ENCODE results near the gene R3HDM2.
"Not testable (repeated sequence)": the region's sequence is repeated elsewhere in the genome, so short reads cannot be mapped to it uniquely, and the experiment has no call there.

The R3HDM2 gene

GRCh38 chr12:57296291-57296690 is 134.6 kb downstream of the R3HDM2 start:
- H2BK120ac ChIP-seq (ENCODE audit: low read depth, low read length): no peak overlapping the region

GRCh38 chr12:57282073-57282472 is 148.8 kb downstream of the R3HDM2 start:
- H3K27ac ChIP-seq (ENCODE audit: low read length, poor library complexity, severe bottlenecking); DNase-seq; H2BK15ac ChIP-seq (ENCODE audit: low read depth, poor library complexity, severe bottlenecking); H2AK5ac ChIP-seq (ENCODE audit: low read length, severe bottlenecking); H2BK5ac ChIP-seq (ENCODE audit: low read depth, low read length, poor library complexity, severe bottlenecking); H3K27me3 ChIP-seq (ENCODE audit: control insufficient read depth in 1 of 2, insufficient read depth in 1 of 2, low read length in 2 of 2); H2AFZ ChIP-seq (ENCODE audit: low read depth, low read length); H3K23ac ChIP-seq (ENCODE audit: low read length in 2 of 2); H3K14ac ChIP-seq (ENCODE audit: low read length in 2 of 2); H3K4me3 ChIP-seq (ENCODE audit: insufficient read depth in 1 of 2, low read depth in 1 of 2, low read length in 2 of 2); H3K9ac ChIP-seq (ENCODE audit: low read length); H3K18ac ChIP-seq (ENCODE audit: low read depth in 1 of 2, low read length in 2 of 2); H3K4me1 ChIP-seq (ENCODE audit: control insufficient read depth, insufficient read depth, low read depth, low read length); H4K91ac ChIP-seq (ENCODE audit: low read length); H2BK120ac ChIP-seq (ENCODE audit: low read depth, low read length); H4K8ac ChIP-seq (ENCODE audit: low read length); H3K4me2 ChIP-seq (ENCODE audit: low read length, poor library complexity, severe bottlenecking); H2BK12ac ChIP-seq (ENCODE audit: low read length in 2 of 2); H3K9me3 ChIP-seq (ENCODE audit: control insufficient read depth, low read length); H3K79me1 ChIP-seq (replicated peaks; ENCODE audit: low read length, poor library complexity, severe bottlenecking); H3K4ac ChIP-seq (ENCODE audit: low read depth in 1 of 2, low read length in 2 of 2): not testable (repeated sequence)
- WGBS: 98% methylated on average over 11 of the region's 12 CpGs
- H3K36me3 ChIP-seq (ENCODE audit: control insufficient read depth in 1 of 2, insufficient read depth in 2 of 2, low read depth in 1 of 2, low read length in 2 of 2): peaks cover 12 to 69% of the 10 kb centered on the region in 2 experiments

More at GRCh38 chr12:57296291-57296690, 134.6 kb downstream of the R3HDM2 start:
- peaks cover 2% of the 10 kb centered on the region for H3K79me1 ChIP-seq (replicated peaks; ENCODE audit: low read length, poor library complexity, severe bottlenecking)
- no peak overlapping the region for H2BK5ac ChIP-seq (ENCODE audit: low read depth, low read length, poor library complexity, severe bottlenecking)
- H2AFZ ChIP-seq (ENCODE audit: low read depth, low read length): no peak overlapping the region
- no peak overlapping the region for H2BK12ac ChIP-seq (ENCODE audit: low read length in 2 of 2)
- H4K8ac ChIP-seq (ENCODE audit: low read length): no peak overlapping the region
- no peak overlapping the region for H2BK15ac ChIP-seq (ENCODE audit: low read depth, poor library complexity, severe bottlenecking)
- H3K27ac ChIP-seq (ENCODE audit: low read length, poor library complexity, severe bottlenecking): no peak overlapping the region
- no peak overlapping the region for H4K91ac ChIP-seq (ENCODE audit: low read length)
- no peak overlapping the region for H2AK5ac ChIP-seq (ENCODE audit: low read length, severe bottlenecking)
- H3K4me1 ChIP-seq (ENCODE audit: control insufficient read depth, insufficient read depth, low read depth, low read length): no peaks in the 10 kb centered on the region
- no peak overlapping the region for H3K4ac ChIP-seq (ENCODE audit: low read depth in 1 of 2, low read length in 2 of 2)
- DNase-seq: no peak
- no peaks in the 10 kb centered on the region for H3K9me3 ChIP-seq (ENCODE audit: control insufficient read depth, low read length)
- no peak overlapping the region for H3K14ac ChIP-seq (ENCODE audit: low read length in 2 of 2)
- WGBS: 95% methylated on average over 2 of the region's 4 CpGs
- no peak overlapping the region for H3K4me2 ChIP-seq (ENCODE audit: low read length, poor library complexity, severe bottlenecking)
- H3K23ac ChIP-seq (ENCODE audit: low read length in 2 of 2): no peak overlapping the region
- peaks cover 4 to 90% of the 10 kb centered on the region in 2 experiments for H3K36me3 ChIP-seq (ENCODE audit: control insufficient read depth in 1 of 2, insufficient read depth in 2 of 2, low read depth in 1 of 2, low read length in 2 of 2)
- no peak overlapping the region for H3K4me3 ChIP-seq (ENCODE audit: insufficient read depth in 1 of 2, low read depth in 1 of 2, low read length in 2 of 2)
- no peaks in the 10 kb centered on the region for H3K27me3 ChIP-seq (ENCODE audit: control insufficient read depth in 1 of 2, insufficient read depth in 1 of 2, low read length in 2 of 2)
- no peak overlapping the region for H3K18ac ChIP-seq (ENCODE audit: low read depth in 1 of 2, low read length in 2 of 2)
- no peak overlapping the region for H3K9ac ChIP-seq (ENCODE audit: low read length)

DNA sequence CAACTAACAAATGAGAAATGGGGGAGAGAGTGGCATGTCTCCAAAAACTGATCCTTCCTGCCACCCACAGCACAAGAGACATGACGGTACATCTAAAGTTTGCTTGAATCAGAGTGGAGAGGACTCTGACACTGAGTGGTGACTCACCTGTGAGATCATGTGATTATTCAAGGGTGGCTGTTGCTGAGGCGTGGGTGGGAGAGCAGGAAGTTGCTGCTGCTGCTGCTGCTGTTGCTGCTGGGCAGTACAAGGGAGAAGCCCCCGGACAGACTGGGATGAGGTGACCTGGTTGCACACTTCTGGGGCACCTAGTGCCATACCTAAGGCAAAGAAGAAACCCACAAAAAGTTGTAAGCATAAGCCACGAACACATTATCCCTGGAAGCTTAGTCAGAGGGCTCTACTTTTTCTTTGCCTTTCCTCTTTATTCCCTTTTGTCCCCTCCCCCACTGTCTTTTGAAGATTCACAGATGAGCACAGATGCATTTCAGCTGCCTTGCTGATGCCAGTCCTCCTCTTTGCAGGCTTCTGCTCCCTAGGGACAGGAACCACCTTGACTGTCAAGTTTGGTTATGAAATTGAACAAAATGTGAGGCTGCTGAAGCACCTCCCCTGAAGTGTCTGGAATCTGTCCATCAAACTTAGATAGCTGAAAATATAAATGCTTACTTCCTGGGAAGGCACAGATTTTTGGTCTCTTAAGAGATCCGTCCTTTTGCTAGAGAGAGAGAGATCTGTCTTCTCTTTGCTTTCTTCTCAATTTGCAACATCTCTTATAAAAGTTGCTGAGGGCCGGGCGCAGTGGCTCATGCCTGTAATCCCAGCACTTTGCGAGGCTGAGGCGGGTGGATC is 150.4 kb downstream of the R3HDM2 start:
- Histone ChIP-seq H3K4ac (ENCODE audit: low read depth in 1 of 2, low read length in 2 of 2) (no peak overlapping the region), H2BK120ac (ENCODE audit: low read depth, low read length) (no peak overlapping the region)
- 48% methylated on average over 9 of the region's 9 CpGs for WGBS

GRCh38 chr12:57278465-57279381 is 152.1 kb downstream of the R3HDM2 start:
- H3K27me3 ChIP-seq (ENCODE audit: control insufficient read depth in 1 of 2, insufficient read depth in 1 of 2, low read length in 2 of 2): no peaks in the 10 kb centered on the region
- H3K9me3 ChIP-seq (ENCODE audit: control insufficient read depth, low read length): no peaks in the 10 kb centered on the region
- H3K4me2 ChIP-seq (ENCODE audit: low read length, poor library complexity, severe bottlenecking): no peak overlapping the region
- no peak overlapping the region for H3K4ac ChIP-seq (ENCODE audit: low read depth in 1 of 2, low read length in 2 of 2)
- H3K79me1 ChIP-seq (replicated peaks; ENCODE audit: low read length, poor library complexity, severe bottlenecking): no peaks in the 10 kb centered on the region
- H2BK15ac ChIP-seq (ENCODE audit: low read depth, poor library complexity, severe bottlenecking): no peak overlapping the region
- H3K14ac ChIP-seq (ENCODE audit: low read length in 2 of 2): no peak overlapping the region
- H2BK5ac ChIP-seq (ENCODE audit: low read depth, low read length, poor library complexity, severe bottlenecking): no peak overlapping the region
- no peak overlapping the region for H3K4me3 ChIP-seq (ENCODE audit: insufficient read depth in 1 of 2, low read depth in 1 of 2, low read length in 2 of 2)
- 94% methylated on average over 15 of the region's 15 CpGs for WGBS
- H3K4me1 ChIP-seq (ENCODE audit: control insufficient read depth, insufficient read depth, low read depth, low read length): peaks cover 4% of the 10 kb centered on the region
- peak overlapping the region; percentile 56 for H2AK5ac ChIP-seq (ENCODE audit: low read length, severe bottlenecking)
- H3K36me3 ChIP-seq (ENCODE audit: control insufficient read depth in 1 of 2, insufficient read depth in 2 of 2, low read depth in 1 of 2, low read length in 2 of 2): peaks cover 9 to 49% of the 10 kb centered on the region in 2 experiments
- H3K27ac ChIP-seq (ENCODE audit: low read length, poor library complexity, severe bottlenecking): peak overlapping the region; percentile 9
- H4K91ac ChIP-seq (ENCODE audit: low read length): no peak overlapping the region
- H2BK120ac ChIP-seq (ENCODE audit: low read depth, low read length): no peak overlapping the region
- H3K23ac ChIP-seq (ENCODE audit: low read length in 2 of 2): no peak overlapping the region
- no peak overlapping the region for H2BK12ac ChIP-seq (ENCODE audit: low read length in 2 of 2)
- no peak overlapping the region for H2AFZ ChIP-seq (ENCODE audit: low read depth, low read length)
- H3K18ac ChIP-seq (ENCODE audit: low read depth in 1 of 2, low read length in 2 of 2): no peak overlapping the region
- H4K8ac ChIP-seq (ENCODE audit: low read length): no peak overlapping the region
- no peak overlapping the region for H3K9ac ChIP-seq (ENCODE audit: low read length)
- DNase-seq: no peak

More for the DNA sequence above, 150.4 kb downstream of the R3HDM2 start:
- Histone ChIP-seq H2AFZ (ENCODE audit: low read depth, low read length) (peak overlapping the region; percentile 36), H4K91ac (ENCODE audit: low read length) (no peak overlapping the region), H3K36me3 (ENCODE audit: control insufficient read depth in 1 of 2, insufficient read depth in 2 of 2, low read depth in 1 of 2, low read length in 2 of 2) (peaks cover 12 to 59% of the 10 kb centered on the region in 2 experiments), H2BK5ac (ENCODE audit: low read depth, low read length, poor library complexity, severe bottlenecking) (peak overlapping the region; percentile 68), H3K23ac (ENCODE audit: low read length in 2 of 2) (no peak overlapping the region), H4K8ac (ENCODE audit: low read length) (no peak overlapping the region), H3K4me1 (ENCODE audit: control insufficient read depth, insufficient read depth, low read depth, low read length) (peaks cover 5% of the 10 kb centered on the region), H2BK15ac (ENCODE audit: low read depth, poor library complexity, severe bottlenecking) (no peak overlapping the region), H3K4me2 (ENCODE audit: low read length, poor library complexity, severe bottlenecking) (peak overlapping the region; percentile 62), H3K9ac (ENCODE audit: low read length) (peak overlapping the region; percentile 74), H2AK5ac (ENCODE audit: low read length, severe bottlenecking) (no peak overlapping the region), H3K27me3 (ENCODE audit: control insufficient read depth in 1 of 2, insufficient read depth in 1 of 2, low read length in 2 of 2) (no peaks in the 10 kb centered on the region), H3K18ac (ENCODE audit: low read depth in 1 of 2, low read length in 2 of 2) (peak overlapping the region in 1 of 2 experiments; percentile 28), H3K9me3 (ENCODE audit: control insufficient read depth, low read length) (no peaks in the 10 kb centered on the region), H3K14ac (ENCODE audit: low read length in 2 of 2) (no peak overlapping the region), H3K27ac (ENCODE audit: low read length, poor library complexity, severe bottlenecking) (peak overlapping the region; percentile 91), H3K4me3 (ENCODE audit: insufficient read depth in 1 of 2, low read depth in 1 of 2, low read length in 2 of 2) (no peak overlapping the region), H2BK12ac (ENCODE audit: low read length in 2 of 2) (no peak overlapping the region), H3K79me1 (replicated peaks; ENCODE audit: low read length, poor library complexity, severe bottlenecking) (no peaks in the 10 kb centered on the region)
- peak; percentile 92 for DNase-seq

Measured in mesenchymal stem cell (in vitro differentiated cells and primary cell).